ENCODE results near the gene PRKCB.

Gene PRKCB

GRCh38 chr16:24087891-24088410 is 252.2 kb downstream of the PRKCB start:
- no peak for TF ChIP-seq CTCF (IDR thresholded peaks at IDR 0.05; ENCODE audit: control insufficient read depth, extremely low read depth, insufficient read depth)
- H3K4me3 ChIP-seq (ENCODE audit: low read depth, low read length): no peak overlapping the region
- DNase-seq (ENCODE audit: low read depth): no peak

GRCh38 chr16:24088767-24089166 is 253.0 kb downstream of the PRKCB start:
- no peak for TF ChIP-seq CTCF (IDR thresholded peaks at IDR 0.05; ENCODE audit: control insufficient read depth, extremely low read depth, insufficient read depth)
- DNase-seq (ENCODE audit: low read depth): no peak
- H3K4me3 ChIP-seq (ENCODE audit: low read depth, low read length): no peak overlapping the region

- no peak for TF ChIP-seq CTCF (IDR thresholded peaks at IDR 0.05; ENCODE audit: control insufficient read depth, extremely low read depth, insufficient read depth)
- DNase-seq (ENCODE audit: low read depth): no peak
- no peak overlapping the region for H3K4me3 ChIP-seq (ENCODE audit: low read depth, low read length)
Observed at GRCh38 chr16:24091125-24091524, 255.3 kb downstream of the PRKCB start.

GRCh38 chr16:24093049-24093448 is 257.3 kb downstream of the PRKCB start:
- no peak for TF ChIP-seq CTCF (IDR thresholded peaks at IDR 0.05; ENCODE audit: control insufficient read depth, extremely low read depth, insufficient read depth)

GRCh38 chr16:24094660-24095059 is 258.9 kb downstream of the PRKCB start:
- TF ChIP-seq CTCF (IDR thresholded peaks at IDR 0.05; ENCODE audit: control insufficient read depth, extremely low read depth, insufficient read depth): no peak
- no peak overlapping the region for H3K4me3 ChIP-seq (ENCODE audit: low read depth, low read length)
- DNase-seq (ENCODE audit: low read depth): no peak

More at GRCh38 chr16:24093049-24093448, 257.3 kb downstream of the PRKCB start:
- H3K4me3 ChIP-seq (ENCODE audit: low read depth, low read length): no peak overlapping the region
- no peak for DNase-seq (ENCODE audit: low read depth)

DNA sequence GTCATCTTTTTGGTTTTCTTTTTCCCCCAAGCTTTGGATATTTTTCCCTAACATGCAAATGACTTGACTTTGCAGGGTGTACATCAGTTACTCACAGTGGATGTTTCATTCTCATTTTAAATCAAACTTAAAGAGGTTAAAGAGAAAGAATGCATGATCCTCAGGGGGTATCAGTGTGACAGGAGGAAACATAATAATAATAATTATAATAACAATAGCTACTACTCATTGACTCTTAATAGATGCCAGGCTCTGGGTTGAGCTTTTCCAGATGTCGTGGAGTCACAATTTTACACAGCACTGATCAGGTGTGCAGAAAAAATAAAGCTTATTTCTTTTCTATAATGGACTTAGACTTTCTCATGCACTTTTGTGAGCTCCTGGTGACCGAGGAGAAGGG is 263.1 kb downstream of the PRKCB start:
- DNase-seq (ENCODE audit: low read depth): no peak
- no peak for TF ChIP-seq CTCF (IDR thresholded peaks at IDR 0.05; ENCODE audit: control insufficient read depth, extremely low read depth, insufficient read depth)
- H3K4me3 ChIP-seq (ENCODE audit: low read depth, low read length): no peak overlapping the region

DNA sequence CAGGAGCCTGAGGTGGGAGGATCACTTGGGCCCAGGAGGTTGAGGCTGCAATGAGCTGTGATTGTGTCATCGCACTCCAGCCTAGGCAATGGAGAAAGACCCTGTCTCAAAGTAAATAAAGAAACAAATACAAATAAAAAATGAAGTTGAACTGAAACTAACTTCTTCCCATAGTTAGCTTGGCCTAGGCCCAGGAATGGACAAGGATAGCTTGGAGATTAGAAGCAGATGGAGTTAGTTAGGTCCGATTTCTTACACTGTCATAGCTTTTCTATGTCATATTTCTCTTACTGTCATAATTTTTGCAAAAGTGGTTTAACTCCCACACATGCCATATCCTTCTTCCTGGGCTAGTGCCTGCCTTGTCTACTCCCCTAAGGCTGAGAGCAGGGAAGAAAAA is 265.6 kb downstream of the PRKCB start:
- DNase-seq (ENCODE audit: low read depth): no peak
- H3K4me3 ChIP-seq (ENCODE audit: low read depth, low read length): no peak overlapping the region
- TF ChIP-seq CTCF (IDR thresholded peaks at IDR 0.05; ENCODE audit: control insufficient read depth, extremely low read depth, insufficient read depth): no peak

Data from LNCaP clone FGC (cell line).